Stimulated activated CD4-positive, alpha-beta T cell treated with anti-CD3 and anti-CD28 coated beads, Interleukin-12 subunit alpha, Interleukin-12 subunit beta, amount 100 ng/mL, for 48 hours (primary cell): Measurements from ENCODE around the gene MYMX.

Experiments used
- DNase-seq, 3 donors: peaks; one replicate each; pipeline ENCODE4 v3.0.0-alpha.2; 2020; ENCODE audit warnings: low read depth in 2 of 3, low spot score in 1 of 3

Gene MYMX

GRCh38 chr6:44264154-44265006 lies 47.7 kb downstream of the MYMX start:
- DNase-seq = no peak

- DNase-seq = peak; percentile 89 to 98 (median 91)
Observed at GRCh38 chr6:44265007-44265721, 48.4 kb downstream of the MYMX start, which contains the start of gene NFKBIE. TSS of gene NFKBIE (minus strand) at chr6:44265551. CDS start at chr6:44265346, 205 bp downstream.

- DNase-seq = no peak
Observed at GRCh38 chr6:44265722-44266233, 49.1 kb downstream of the MYMX start.

- DNase-seq = no peak
Observed at GRCh38 chr6:44266347-44266746, 49.6 kb downstream of the MYMX start.

GRCh38 chr6:44267252-44267651 lies 50.5 kb downstream of the MYMX start:
- no peak for DNase-seq
